MM.1S (cell line): ENCODE measurements around the gene IL11.

Experiments used
- DNase-seq: peaks from one replicate; pipeline ENCODE4 v3.0.0-alpha.2; 2015
- H2AFZ ChIP-seq: fragments of 300-600 bp; sonication (generic); 2 replicates; pipeline ENCODE4 v1.6.0; 2016; ENCODE audit warnings: antibody characterized with exemption, low read length
- H3F3A ChIP-seq: fragments of 300-600 bp; sonication (generic); 2 replicates; pipeline ENCODE4 v1.6.1; 2016; ENCODE audit warnings: mild to moderate bottlenecking, antibody characterized with exemption, low read length, moderate library complexity, mixed read lengths; ENCODE audit not compliant: insufficient read depth
- H3K27ac ChIP-seq: fragments of 300-600 bp; sonication (generic); 2 replicates; pipeline ENCODE4 v1.5.1; 2016; ENCODE audit warnings: mild to moderate bottlenecking, low read length
- H3K27me3 ChIP-seq: fragments of 300-600 bp; sonication (generic); replicated peaks from 2 replicates; pipeline ENCODE4 v1.6.0; 2016; ENCODE audit warnings: low read length; ENCODE audit not compliant: insufficient read depth
- H3K36me3 ChIP-seq: fragments of 300-600 bp; sonication (generic); replicated peaks from 2 replicates; pipeline ENCODE4 v1.6.1; 2016; ENCODE audit warnings: mild to moderate bottlenecking, low read length, mixed read lengths; ENCODE audit not compliant: insufficient read depth
- H3K4me1 ChIP-seq: fragments of 300-600 bp; sonication (generic); 2 replicates; pipeline ENCODE4 v1.6.1; 2016; ENCODE audit warnings: low read length, mixed read lengths
- H3K4me2 ChIP-seq: fragments of 300-600 bp; sonication (generic); 2 replicates; pipeline ENCODE4 v1.6.0; 2016; ENCODE audit warnings: low read depth, low read length
- H3K4me3 ChIP-seq: fragments of 300-600 bp; sonication (generic); 2 replicates; pipeline ENCODE4 v1.5.1; 2016; ENCODE audit warnings: low read length, mixed read lengths
- H3K79me2 ChIP-seq: fragments of 300-600 bp; sonication (generic); 2 replicates; pipeline ENCODE4 v1.6.1; 2016; ENCODE audit warnings: mixed run types, low read length, mixed read lengths
- H3K9ac ChIP-seq: fragments of 300-600 bp; sonication (generic); 2 replicates; pipeline ENCODE4 v1.6.1; 2016; ENCODE audit warnings: low read length, mixed read lengths
- H3K9me2 ChIP-seq: fragments of 300-600 bp; sonication (generic); replicated peaks from 2 replicates; pipeline ENCODE4 v1.6.1; 2016; ENCODE audit warnings: mild to moderate bottlenecking, low read length, mixed read lengths; ENCODE audit not compliant: insufficient read depth
- H3K9me3 ChIP-seq: fragments of 300-600 bp; sonication (generic); replicated peaks from 2 replicates; pipeline ENCODE4 v1.6.1; 2016; ENCODE audit warnings: mild to moderate bottlenecking, low read length, mixed read lengths; ENCODE audit not compliant: insufficient read depth
- H4K20me1 ChIP-seq: fragments of 300-600 bp; sonication (generic); 2 replicates; pipeline ENCODE4 v1.6.1; 2016; ENCODE audit warnings: mild to moderate bottlenecking, low read length, moderate library complexity, mixed read lengths; ENCODE audit not compliant: insufficient read depth
- CTCF ChIP-seq: fragments of 300-600 bp; sonication (generic); IDR thresholded peaks from 2 replicates; pipeline ENCODE4 v1.5.1; 2016; ENCODE audit warnings: antibody characterized with exemption, low read length, mixed read lengths
- EZH2 ChIP-seq: fragments of 300-600 bp; sonication (generic); optimal IDR thresholded peaks from 2 replicates; pipeline ENCODE3; 2017; ENCODE audit warnings: low read depth, mild to moderate bottlenecking, antibody characterized with exemption, low read length, mixed read lengths
- EZH2phosphoT487 ChIP-seq: fragments of 300-600 bp; sonication (generic); IDR thresholded peaks from 2 replicates; pipeline ENCODE4 v1.6.1; 2018; ENCODE audit warnings: antibody characterized with exemption, low read length

The IL11 gene

DNA sequence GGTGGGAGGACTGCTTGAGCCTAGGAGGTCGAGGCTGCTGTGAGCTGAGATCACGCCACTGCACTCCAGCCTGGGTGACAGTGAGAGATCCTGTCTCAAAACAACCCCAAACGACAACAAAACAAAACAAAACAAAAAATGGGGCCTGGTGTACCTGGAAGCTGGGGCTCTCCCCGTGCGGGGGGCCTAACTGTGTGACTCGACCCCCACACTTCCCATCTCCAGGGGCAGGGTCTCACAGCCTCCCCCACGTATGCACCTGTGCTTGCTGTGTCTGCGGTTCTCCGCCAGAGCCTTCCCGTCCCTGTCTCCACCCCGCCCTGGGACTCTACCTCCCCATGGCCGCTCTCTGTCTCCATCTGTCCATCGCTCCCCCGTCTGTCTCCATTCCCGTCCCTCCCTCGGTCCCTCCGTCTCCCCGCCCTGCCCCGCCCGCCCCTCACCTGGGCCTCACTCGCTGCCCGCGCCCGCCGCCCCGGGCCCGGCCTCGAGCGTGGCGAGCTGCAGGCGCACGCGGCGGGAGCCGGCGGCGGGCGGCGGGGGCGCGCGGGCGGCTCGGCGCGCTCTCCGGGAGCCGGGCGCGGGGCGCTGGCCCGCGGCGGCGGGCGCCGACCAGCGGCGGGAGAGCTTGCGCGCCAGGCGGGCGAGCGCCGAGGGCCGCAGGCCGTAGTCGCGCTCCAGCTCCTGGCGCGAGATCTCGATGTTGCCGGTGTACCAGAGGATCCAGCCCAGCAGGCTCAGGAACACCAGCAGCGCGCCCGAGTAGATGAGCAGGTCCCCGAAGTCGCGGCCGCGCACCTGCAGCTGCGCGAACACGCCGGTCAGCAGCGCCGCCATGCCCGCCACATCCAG lies 13.2 kb upstream of the IL11 start:
- peaks cover 57% of the 10 kb centered on the region for H3K79me2 ChIP-seq
- DNase-seq, result peak; percentile 69

GRCh38 chr19:55382522-55383054 lies 12.3 kb upstream of the IL11 start:
- no peak for DNase-seq

More for the DNA sequence above, 13.2 kb upstream of the IL11 start:
- Histone ChIP-seq H3K36me3 (peaks cover 17% of the 10 kb centered on the region), H3F3A (peaks cover 45% of the 10 kb centered on the region), H3K9me2 (no peaks in the 10 kb centered on the region), H4K20me1 (peaks cover 24% of the 10 kb centered on the region), H3K9me3 (no peaks in the 10 kb centered on the region), H3K27ac (peak overlapping the region; percentile 52; the same call in 1 of the 2 replicates), H3K4me1 (peaks cover 29% of the 10 kb centered on the region), H2AFZ (no peak overlapping the region), H3K4me3 (peak overlapping the region; percentile 68), H3K27me3 (no peaks in the 10 kb centered on the region), H3K4me2 (peak overlapping the region; percentile 63), H3K9ac (peak overlapping the region; percentile 74)
- TF ChIP-seq CTCF (no peak), EZH2 (no peak), EZH2phosphoT487 (no peak)

GRCh38 chr19:55382013-55382412 lies 11.8 kb upstream of the IL11 start:
- no peak overlapping the region for H3K4me3 ChIP-seq
- H2AFZ ChIP-seq, result no peak overlapping the region
- H3K9me3 ChIP-seq, result no peaks in the 10 kb centered on the region
- peaks cover 10% of the 10 kb centered on the region for H4K20me1 ChIP-seq
- peaks cover 5% of the 10 kb centered on the region; the same call in 1 of the 2 replicates for H3K36me3 ChIP-seq
- no peak for DNase-seq
- no peak overlapping the region for H3K4me2 ChIP-seq
- peaks cover 42% of the 10 kb centered on the region for H3K79me2 ChIP-seq
- no peak overlapping the region for H3K27ac ChIP-seq
- H3K27me3 ChIP-seq, result no peaks in the 10 kb centered on the region
- H3K4me1 ChIP-seq, result peaks cover 23% of the 10 kb centered on the region
- H3K9ac ChIP-seq, result no peak overlapping the region
- no peak for TF ChIP-seq CTCF
- TF ChIP-seq EZH2, result no peak
- TF ChIP-seq EZH2phosphoT487, result no peak
- H3K9me2 ChIP-seq, result no peaks in the 10 kb centered on the region
- H3F3A ChIP-seq, result peaks cover 30% of the 10 kb centered on the region

More at GRCh38 chr19:55382522-55383054, 12.3 kb upstream of the IL11 start:
- peak overlapping the region; percentile 63; the same call in 1 of the 2 replicates for H3K4me2 ChIP-seq
- H3F3A ChIP-seq, result peaks cover 35% of the 10 kb centered on the region
- H3K27ac ChIP-seq, result no peak overlapping the region
- peaks cover 29% of the 10 kb centered on the region for H3K4me1 ChIP-seq
- H3K79me2 ChIP-seq, result peaks cover 48% of the 10 kb centered on the region
- peaks cover 9% of the 10 kb centered on the region; the same call in 1 of the 2 replicates for H3K36me3 ChIP-seq
- TF ChIP-seq CTCF (no peak), EZH2phosphoT487 (no peak), EZH2 (no peak)
- no peaks in the 10 kb centered on the region for H3K9me2 ChIP-seq
- peak overlapping the region; percentile 74; the same call in 1 of the 2 replicates for H3K9ac ChIP-seq
- peaks cover 15% of the 10 kb centered on the region for H4K20me1 ChIP-seq
- H3K27me3 ChIP-seq, result no peaks in the 10 kb centered on the region
- no peaks in the 10 kb centered on the region for H3K9me3 ChIP-seq
- H2AFZ ChIP-seq, result no peak overlapping the region
- peak overlapping the region; percentile 68; the same call in 1 of the 2 replicates for H3K4me3 ChIP-seq
